HG03457 (cell line): ENCODE data around the gene SUSD5.

Experiments used
- ATAC-seq: cut with Tn5 transposase; IDR thresholded peaks from one replicate; pipeline ENCODE4 v1.9.1; 2021; ENCODE audit warnings: moderate number of reproducible peaks; ENCODE audit not compliant: unreplicated experiment

Gene SUSD5

GRCh38 chr3:33218446-33219174 lies at the start of gene SUSD5:
Gene SUSD5 (minus strand): TSS chr3:33218810. CDS start chr3:33218797, 13 bp downstream.
- ATAC-seq = no peak

GRCh38 chr3:33260104-33260503 lies 41.5 kb upstream of the SUSD5 start:
- ATAC-seq = no peak

- no peak for ATAC-seq
Observed at GRCh38 chr3:33256249-33256648, 37.6 kb upstream of the SUSD5 start.

- no peak for ATAC-seq
Observed at GRCh38 chr3:33250712-33251111, 32.1 kb upstream of the SUSD5 start.

- ATAC-seq = no peak
Observed at GRCh38 chr3:33246786-33247185, 28.2 kb upstream of the SUSD5 start.

GRCh38 chr3:33240261-33240660 lies 21.7 kb upstream of the SUSD5 start:
- ATAC-seq = no peak

GRCh38 chr3:33238923-33239322 lies 20.3 kb upstream of the SUSD5 start:
- ATAC-seq = no peak

GRCh38 chr3:33237439-33237838 lies 18.8 kb upstream of the SUSD5 start:
- no peak for ATAC-seq

GRCh38 chr3:33236005-33236404 lies 17.4 kb upstream of the SUSD5 start:
- no peak for ATAC-seq

- no peak for ATAC-seq
Observed at GRCh38 chr3:33233884-33234283, 15.3 kb upstream of the SUSD5 start.

GRCh38 chr3:33231756-33232465 lies 13.3 kb upstream of the SUSD5 start:
- no peak for ATAC-seq

- no peak for ATAC-seq
Observed at GRCh38 chr3:33229947-33230346, 11.3 kb upstream of the SUSD5 start.

GRCh38 chr3:33229066-33229465 lies 10.5 kb upstream of the SUSD5 start:
- ATAC-seq = no peak

GRCh38 chr3:33221241-33221640 lies 2.6 kb upstream of the SUSD5 start:
- no peak for ATAC-seq

GRCh38 chr3:33219175-33219487 lies 521 bp upstream of the SUSD5 start:
- ATAC-seq = no peak

- ATAC-seq = no peak
Observed at GRCh38 chr3:33217866-33218445, 654 bp downstream of the SUSD5 start.

GRCh38 chr3:33215739-33216138 lies 2.9 kb downstream of the SUSD5 start:
- no peak for ATAC-seq

GRCh38 chr3:33212406-33212805 lies 6.2 kb downstream of the SUSD5 start:
- ATAC-seq = no peak

GRCh38 chr3:33211444-33211843 lies 7.2 kb downstream of the SUSD5 start:
- no peak for ATAC-seq

GRCh38 chr3:33209357-33209756 lies 9.3 kb downstream of the SUSD5 start:
- ATAC-seq = no peak

- ATAC-seq = no peak
Observed at GRCh38 chr3:33202711-33203457, 15.7 kb downstream of the SUSD5 start.

- ATAC-seq = no peak
Observed at GRCh38 chr3:33201195-33201594, 17.4 kb downstream of the SUSD5 start.
